GM18519 (cell line): ENCODE data around the gene HM13.
A peak's percentile ranks its signal among the peaks of the same experiment; 100 is the strongest.
"Not testable (repeated sequence)": the region's sequence is repeated elsewhere in the genome, so short reads cannot be mapped to it uniquely, and the experiment has no call there.

ENCODE experiments used
- ATAC-seq: cut with Tn5 transposase; IDR thresholded peaks from one replicate; pipeline ENCODE4 v1.9.1; 2021; ENCODE audit warnings: mild to moderate bottlenecking, moderate library complexity; ENCODE audit not compliant: unreplicated experiment, low FRiP score

Gene HM13, protein sequence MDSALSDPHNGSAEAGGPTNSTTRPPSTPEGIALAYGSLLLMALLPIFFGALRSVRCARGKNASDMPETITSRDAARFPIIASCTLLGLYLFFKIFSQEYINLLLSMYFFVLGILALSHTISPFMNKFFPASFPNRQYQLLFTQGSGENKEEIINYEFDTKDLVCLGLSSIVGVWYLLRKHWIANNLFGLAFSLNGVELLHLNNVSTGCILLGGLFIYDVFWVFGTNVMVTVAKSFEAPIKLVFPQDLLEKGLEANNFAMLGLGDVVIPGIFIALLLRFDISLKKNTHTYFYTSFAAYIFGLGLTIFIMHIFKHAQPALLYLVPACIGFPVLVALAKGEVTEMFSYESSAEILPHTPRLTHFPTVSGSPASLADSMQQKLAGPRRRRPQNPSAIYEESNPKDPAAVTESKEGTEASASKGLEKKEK

DNA sequence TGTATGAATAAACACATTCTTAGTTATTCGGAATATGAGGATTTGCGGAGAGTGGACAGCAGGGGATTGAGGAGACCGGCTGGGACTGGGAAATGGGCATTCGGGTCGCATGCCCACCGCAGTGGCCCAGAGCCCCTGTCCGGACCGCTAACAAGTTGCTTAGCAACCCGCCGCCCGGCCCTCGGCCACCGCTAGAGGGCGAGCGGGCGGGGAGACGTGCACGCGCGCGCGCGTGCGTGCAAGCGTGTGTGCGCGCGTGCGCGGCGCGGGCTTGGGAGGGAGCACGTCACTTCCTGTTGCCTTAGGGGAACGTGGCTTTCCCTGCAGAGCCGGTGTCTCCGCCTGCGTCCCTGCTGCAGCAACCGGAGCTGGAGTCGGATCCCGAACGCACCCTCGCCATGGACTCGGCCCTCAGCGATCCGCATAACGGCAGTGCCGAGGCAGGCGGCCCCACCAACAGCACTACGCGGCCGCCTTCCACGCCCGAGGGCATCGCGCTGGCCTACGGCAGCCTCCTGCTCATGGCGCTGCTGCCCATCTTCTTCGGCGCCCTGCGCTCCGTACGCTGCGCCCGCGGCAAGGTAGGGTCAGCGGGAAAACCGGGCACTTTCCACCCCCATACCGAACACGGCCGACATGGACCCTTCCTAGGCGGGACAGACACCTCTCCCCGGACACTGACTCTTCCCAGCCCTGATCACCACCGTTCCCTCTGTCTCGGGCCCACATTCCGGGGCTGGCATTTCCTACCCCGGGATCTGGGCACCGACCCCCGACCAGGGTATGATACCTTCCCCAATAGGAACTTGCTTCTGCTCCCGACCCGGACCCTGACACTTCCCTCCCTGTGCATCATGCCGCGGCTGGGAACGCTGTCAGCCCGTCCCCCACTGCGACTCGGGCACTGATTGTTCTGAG lies at the start of gene HM13:
HM13 (plus strand) TSS at position 289 of the 918 bp plus-strand sequence; CDS start at position 399, 110 bp downstream.
- peak; percentile 93 for ATAC-seq

DNA sequence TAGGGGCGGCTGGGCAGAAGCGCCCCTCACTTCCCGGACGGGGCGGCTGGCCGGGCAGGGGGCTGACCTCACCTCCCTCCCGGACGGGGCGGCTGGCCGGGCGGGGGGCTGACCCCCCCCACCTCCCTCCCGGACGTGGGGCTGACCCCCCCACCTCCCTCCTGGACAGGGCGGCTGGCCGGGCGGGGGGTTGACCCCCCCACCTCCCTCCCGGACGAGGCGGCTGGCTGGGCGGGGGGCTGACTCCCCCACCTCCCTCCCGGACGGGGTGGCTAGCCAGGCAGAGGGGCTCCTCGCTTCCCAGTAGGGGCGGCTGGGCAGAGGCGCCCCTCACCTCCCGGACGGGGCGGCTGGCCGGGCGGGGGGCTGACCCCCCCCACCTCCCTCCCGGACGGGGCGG lies 43.3 kb upstream of the HM13 start:
- not testable (repeated sequence) for ATAC-seq

- no peak for ATAC-seq
These were observed 41.6 kb upstream of the HM13 start for GRCh38 chr20:31472395-31473330.

DNA sequence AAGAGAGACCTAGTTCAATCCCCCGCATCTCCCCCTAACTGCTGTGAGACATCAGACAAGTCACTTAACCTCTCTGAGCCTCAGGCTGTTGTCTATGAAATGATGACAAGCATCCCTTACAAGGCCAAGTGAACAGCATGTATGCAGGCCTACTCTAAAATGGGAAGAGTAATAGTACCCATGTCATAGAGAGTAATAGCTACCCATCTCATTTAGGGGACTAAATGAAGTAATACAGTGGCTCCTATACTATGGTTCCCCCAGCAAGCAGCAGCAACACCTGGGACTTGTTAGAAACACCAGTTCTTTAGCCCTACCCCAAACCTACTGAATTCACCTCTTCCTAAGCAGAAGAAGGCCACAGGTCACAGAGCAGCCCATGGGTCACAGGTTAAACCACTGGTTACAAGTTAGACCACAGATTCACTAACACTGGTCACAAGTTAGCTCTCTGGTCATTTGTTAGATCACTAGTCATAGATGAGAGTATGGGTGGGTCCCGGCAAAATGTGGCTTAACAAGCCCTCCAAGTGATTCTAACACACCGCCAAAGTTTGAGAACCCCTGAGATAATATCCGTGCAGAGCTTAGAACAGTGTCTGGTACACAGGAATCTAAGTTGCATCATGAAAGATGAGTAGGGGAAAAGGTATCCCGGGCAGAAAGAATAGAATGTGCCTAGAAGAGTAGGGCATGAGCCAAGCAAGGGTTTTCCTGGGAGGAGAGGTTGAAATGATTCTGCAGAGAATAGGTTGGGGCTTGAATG lies 40.7 kb upstream of the HM13 start:
- ATAC-seq = no peak

DNA sequence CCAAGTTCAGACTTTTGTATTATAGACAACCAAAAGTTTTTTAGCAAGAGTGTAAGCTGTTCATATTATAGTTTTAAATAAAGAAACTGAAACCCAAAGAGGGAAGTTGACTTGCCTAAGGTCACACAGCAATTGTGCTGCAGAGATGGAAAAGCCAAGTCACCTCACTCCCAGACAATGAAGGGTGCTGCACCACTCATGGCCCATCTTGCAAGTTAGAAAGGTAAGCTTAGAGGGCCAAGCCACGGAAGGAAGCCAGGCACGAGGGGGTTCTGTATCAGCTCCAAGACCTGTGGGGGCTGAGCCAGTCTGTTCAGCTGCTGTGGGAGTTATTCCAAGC lies 40.2 kb upstream of the HM13 start:
- ATAC-seq = peak; percentile 81

GRCh38 chr20:31474758-31475427 lies 39.3 kb upstream of the HM13 start, which contains the start of the genes DEFB124 and REM1:
TSS of gene DEFB124 (minus strand) at chr20:31475127. CDS start at chr20:31473013, 2,114 bp downstream.
TSS of gene REM1 (plus strand) at chr20:31475288. CDS start at chr20:31476446, 1,158 bp downstream.
- ATAC-seq = no peak

GRCh38 chr20:31475472-31476293 lies 38.6 kb upstream of the HM13 start:
- ATAC-seq = no peak

DNA sequence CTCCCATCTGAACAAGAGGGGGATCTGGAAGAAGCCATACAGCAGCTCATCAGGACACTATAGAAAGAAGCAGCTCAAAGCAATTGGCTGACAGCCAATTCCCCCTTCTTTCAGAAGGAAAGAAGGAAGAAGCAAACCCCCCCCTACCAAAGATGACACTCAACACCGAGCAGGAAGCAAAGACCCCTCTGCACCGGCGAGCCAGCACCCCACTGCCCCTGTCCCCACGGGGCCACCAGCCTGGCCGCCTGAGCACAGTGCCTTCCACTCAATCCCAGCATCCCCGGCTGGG lies 38.0 kb upstream of the HM13 start:
- ATAC-seq = no peak

GRCh38 chr20:31476643-31477215 lies 37.5 kb upstream of the HM13 start:
- ATAC-seq = no peak

DNA sequence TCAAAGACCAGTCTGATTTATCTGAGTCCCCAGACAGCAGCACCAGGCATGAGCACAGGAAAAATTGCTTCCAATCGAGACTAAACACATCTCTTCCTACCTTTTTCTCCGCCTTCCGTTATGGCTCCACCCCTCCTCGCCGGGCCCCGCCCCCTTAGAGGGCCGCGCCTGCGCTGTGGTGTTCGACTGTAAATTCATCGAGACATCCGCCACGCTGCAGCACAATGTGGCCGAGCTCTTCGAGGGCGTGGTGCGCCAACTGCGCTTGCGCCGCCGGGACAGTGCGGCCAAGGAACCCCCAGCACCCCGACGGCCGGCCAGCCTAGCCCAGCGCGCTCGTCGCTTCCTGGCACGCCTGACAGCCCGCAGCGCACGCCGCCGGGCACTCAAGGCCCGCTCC lies 30.2 kb upstream of the HM13 start:
- ATAC-seq = no peak

DNA sequence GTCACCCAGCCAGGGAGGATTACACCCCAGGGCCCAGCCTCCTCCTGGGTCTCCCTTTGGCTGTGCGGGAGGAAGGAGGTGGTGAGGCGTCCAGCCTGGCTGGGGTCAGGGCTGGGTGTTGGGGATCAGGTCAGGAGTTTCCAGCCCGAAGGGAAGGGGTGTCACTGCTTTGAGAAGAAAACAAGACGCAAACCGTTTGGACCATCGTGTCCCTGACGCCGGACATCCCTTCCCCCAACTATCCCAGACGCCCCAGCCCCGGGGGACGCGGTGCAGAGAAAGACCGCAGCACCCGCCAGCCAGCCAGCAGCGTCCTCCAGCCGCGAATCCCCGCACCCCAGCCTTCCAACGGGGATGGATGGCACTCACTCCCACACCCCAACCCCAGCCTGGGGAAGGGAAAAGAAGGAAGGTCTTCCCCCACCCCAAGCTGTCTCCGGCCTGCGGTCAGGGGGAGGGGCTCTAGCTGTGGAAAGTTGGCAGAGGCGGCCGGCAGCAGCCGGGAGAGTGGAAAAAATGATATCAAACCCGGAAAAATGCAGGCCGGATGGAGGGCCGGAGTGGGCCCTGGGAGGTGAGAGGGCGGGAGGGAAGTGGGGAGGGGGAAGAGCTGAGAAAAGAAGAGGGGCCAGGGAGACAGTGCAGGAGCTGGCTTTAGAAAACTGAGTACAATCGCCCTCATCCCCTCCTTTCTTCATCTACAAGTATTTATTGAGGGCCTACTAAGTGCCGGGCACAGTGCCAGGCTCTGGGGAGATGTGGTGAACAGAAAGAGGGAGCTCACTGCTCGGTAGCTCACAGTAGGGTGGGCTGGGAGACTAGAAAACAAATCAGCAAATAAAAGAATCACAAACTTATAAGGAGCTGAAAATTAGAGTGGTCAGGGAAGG lies 28.5 kb upstream of the HM13 start:
- ATAC-seq = no peak

DNA sequence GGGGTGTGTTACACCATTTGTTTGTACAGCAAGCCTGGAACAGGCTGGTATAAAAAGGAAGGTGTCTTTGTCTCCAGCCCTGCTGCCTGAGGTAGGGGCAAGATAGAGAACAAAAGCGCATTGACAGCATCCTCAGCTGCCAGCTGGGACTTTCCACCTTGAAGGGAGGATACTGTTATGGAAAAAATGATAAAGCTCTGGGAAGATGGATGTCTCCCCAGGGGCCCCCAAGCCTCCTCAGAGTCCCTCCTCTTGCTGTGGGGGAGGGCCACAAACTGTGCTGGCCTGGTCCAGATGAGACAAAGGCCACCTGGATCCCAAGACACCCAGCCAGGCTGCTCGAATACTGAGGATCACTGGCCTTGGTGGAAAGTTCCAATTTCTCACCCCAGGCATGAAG lies 26.1 kb upstream of the HM13 start:
- ATAC-seq = no peak

DNA sequence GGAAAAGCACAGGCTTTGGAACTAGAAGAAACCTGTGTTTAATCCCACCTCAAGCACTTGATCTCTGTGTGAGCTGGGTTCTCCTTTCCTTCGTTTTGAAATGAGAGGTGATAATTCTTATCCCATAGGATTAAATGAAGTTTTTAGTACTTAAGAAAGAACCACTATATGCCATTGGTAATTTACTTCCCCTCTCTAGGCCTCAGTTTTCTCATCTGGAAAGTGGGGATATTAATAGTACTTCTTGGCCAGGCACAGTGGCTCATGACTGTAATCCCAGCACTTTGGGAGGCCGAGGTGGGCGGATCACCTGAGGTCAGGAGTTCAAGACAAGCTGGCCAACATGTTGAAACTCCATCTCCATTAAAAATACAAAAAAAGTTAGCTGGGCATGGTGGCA lies 25.1 kb upstream of the HM13 start:
- ATAC-seq = no peak

GRCh38 chr20:31490752-31491151 lies 23.5 kb upstream of the HM13 start:
- no peak for ATAC-seq

DNA sequence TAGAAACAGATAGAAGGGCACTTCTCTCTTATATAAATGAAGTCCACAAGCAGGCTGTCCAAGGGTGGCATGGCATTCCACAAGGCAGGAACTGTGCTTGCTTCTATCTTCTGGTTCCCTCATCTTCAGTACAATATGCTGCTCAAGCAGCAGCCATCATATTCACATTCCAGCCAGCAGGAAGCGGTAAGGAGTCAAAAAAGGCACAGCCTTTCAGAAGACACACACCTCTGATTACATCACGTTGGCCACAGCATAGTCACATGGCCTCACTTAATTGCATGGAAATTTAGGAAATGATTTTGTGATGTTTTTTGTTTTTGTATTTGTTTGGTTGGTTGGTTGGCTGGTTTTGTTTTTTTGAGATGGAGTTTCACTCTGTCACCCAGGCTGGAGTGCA lies 20.1 kb upstream of the HM13 start:
- ATAC-seq = no peak

DNA sequence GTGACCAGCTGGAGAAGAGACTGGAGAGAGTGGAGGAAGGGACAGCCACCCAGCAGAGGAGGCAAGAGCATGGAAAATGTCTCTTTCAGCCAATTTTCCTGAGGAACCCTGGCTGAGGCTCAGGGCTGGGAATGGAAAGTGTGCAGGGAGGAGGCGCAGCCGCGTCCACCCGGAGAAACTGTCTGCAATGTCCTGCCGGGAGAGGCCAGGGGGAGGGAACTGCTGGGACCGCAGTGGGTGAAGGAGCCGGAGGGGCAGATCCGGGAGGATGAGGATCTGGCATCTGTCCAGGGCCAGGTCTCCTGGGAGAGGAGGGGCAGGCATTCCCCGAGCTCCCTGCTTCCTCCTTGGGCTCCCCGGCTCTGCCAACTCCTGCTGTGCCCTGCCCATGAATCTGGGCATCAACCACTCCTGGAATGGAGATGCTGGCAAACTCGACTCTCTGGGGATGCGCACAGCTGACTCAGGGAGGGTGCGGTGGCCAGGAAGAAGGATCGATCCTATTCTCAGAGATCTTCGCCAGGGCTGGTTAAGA lies 17.4 kb upstream of the HM13 start:
- no peak for ATAC-seq
